HAP-1 (cell line): ENCODE results near the gene CERK.

Source experiments
- DNase-seq, 2 experiments: peaks; one replicate each; pipeline ENCODE4 v3.0.0-alpha.2; 2016 to 2020; ENCODE audit warnings: low spot score in 2 of 2
- H3K27me3 ChIP-seq: fragments of 250-450 bp; sonication (Bioruptor Pico); 2 replicates; pipeline ENCODE4 v1.5.1; 2020; ENCODE audit warnings: low read depth, mild to moderate bottlenecking, moderate library complexity
- H3K36me3 ChIP-seq: fragments of 250-450 bp; sonication (Bioruptor Pico); replicated peaks from 2 replicates; pipeline ENCODE4 v1.5.1; 2020; ENCODE audit warnings: mild to moderate bottlenecking
- H3K4me1 ChIP-seq: fragments of 250-450 bp; sonication (Bioruptor Pico); 2 replicates; pipeline ENCODE4 v1.5.1; 2020; ENCODE audit warnings: mild to moderate bottlenecking
- H3K4me3 ChIP-seq: fragments of 250-450 bp; sonication (Bioruptor Pico); 2 replicates; pipeline ENCODE4 v1.5.1; 2020; ENCODE audit warnings: mild to moderate bottlenecking, moderate library complexity
- H3K9me3 ChIP-seq: fragments of 250-450 bp; sonication (Bioruptor Pico); 2 replicates; pipeline ENCODE4 v1.5.1; 2020; ENCODE audit warnings: mild to moderate bottlenecking, moderate library complexity
- in situ Hi-C: fragments of 300-500 bp; cut with MboI; formaldehyde crosslinking; loops from 3 replicates; pipeline ENCODE4 v1.14.3; 2020; ENCODE audit warnings: low sequenced_read_pairs, inconsistent platforms, mixed read lengths

Gene CERK

DNA sequence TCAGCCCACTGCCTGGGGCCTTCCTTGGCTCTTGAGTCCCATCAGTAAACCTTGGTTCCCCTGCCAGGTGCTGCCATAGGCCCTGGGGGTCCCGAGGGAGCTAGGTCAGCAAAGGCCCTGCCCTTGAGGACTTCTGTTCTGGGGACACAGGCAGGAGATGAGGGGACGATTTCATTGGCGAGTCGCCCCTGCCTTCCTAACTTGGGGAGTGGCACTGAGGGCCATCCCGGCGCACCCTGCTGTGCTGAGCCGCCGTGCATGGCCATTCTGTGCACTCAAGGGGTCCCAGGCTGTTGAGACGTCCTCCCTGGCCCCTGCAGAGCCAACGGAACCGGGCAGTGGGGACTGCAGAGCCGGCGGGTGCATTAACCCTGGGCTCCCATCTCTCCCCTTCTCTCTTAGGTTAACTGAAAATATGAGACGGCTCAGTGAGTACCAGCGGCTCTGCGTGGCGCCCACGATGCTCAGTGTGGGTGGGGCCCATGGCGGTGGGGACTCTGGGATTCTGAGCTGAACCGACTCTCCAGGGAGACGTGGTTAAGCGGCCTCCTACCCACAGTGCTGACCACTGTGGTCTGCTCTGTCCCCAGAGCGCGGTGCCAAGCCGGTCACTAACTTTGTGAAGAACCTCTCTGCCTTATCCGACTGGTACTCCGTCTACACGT, 74.5 kb downstream of the CERK start:
- Histone ChIP-seq H3K4me3 (no peak overlapping the region), H3K9me3 (no peaks in the 10 kb centered on the region), H3K27me3 (no peaks in the 10 kb centered on the region), H3K36me3 (no peaks in the 10 kb centered on the region; the same call in 1 of the 2 replicates), H3K4me1 (no peaks in the 10 kb centered on the region)
- in situ Hi-C loops, result no loop called here
- DNase-seq, result no peak

DNA sequence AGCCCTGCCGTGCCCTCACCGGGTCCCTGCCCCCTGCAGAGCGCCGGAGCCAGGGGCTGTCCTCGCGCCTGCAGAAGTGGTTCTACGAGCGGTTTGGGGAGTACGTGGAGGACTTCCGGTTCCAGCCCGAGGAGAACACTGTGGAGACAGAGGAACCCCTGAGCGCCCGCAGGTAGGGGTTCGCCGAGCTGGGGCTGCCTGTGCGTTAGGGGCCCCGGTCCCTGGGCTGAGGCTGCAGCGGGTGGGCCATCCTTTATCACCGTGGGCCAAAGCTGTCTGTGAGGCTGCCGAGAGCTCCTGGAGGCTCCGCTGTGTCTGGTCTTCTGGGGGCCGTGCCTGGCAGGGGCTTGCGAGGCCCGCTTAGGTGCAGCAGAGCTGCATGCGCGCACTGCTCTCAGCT, 75.1 kb downstream of the CERK start:
- H3K4me3 ChIP-seq, result no peak overlapping the region
- DNase-seq, result no peak
- no peaks in the 10 kb centered on the region for H3K4me1 ChIP-seq
- no peaks in the 10 kb centered on the region for H3K27me3 ChIP-seq
- no peaks in the 10 kb centered on the region for H3K36me3 ChIP-seq
- in situ Hi-C loops, result no loop called here
- H3K9me3 ChIP-seq, result no peaks in the 10 kb centered on the region

GRCh38 chr22:46662226-46662625, 75.8 kb downstream of the CERK start:
- Histone ChIP-seq H3K27me3 (no peaks in the 10 kb centered on the region), H3K4me1 (no peaks in the 10 kb centered on the region), H3K9me3 (no peaks in the 10 kb centered on the region), H3K36me3 (no peaks in the 10 kb centered on the region), H3K4me3 (no peak overlapping the region)
- no peak for DNase-seq
- in situ Hi-C loops, result no loop called here

DNA sequence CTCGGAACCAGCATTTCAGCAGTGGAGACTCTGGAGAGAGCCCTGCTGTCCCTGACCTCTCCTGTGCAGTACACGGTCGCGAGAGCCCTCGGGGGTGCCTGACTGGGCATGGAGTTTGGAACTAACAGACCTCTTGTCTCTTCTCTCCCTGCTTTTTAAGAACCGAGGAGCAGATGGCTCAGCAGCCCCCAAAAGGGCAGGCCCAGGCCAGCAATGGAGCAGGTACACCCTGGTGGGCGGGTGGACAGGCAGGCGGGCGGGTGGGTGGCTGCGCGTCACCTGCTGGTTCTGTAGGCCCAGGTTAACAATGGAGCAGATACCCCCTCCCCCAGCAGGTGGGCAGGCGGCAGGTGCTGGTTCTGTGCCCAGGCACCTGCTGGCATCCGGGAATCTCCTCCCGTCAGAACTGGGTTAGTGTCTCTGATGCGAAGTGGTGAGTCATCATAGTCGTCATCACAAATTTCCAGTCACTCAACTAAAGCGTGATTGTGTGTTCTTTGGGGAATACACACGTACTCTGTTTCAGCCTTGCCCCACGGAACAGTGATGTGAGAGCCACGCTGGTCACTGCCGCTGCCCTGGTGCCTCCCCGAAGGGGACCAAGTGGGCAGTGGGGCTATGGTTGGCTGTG, 76.7 kb downstream of the CERK start:
- H3K4me3 ChIP-seq, result no peak overlapping the region
- no peaks in the 10 kb centered on the region for H3K9me3 ChIP-seq
- in situ Hi-C loops, result no loop called here
- DNase-seq, result no peak
- H3K4me1 ChIP-seq, result no peaks in the 10 kb centered on the region
- no peaks in the 10 kb centered on the region for H3K27me3 ChIP-seq
- H3K36me3 ChIP-seq, result no peaks in the 10 kb centered on the region

DNA sequence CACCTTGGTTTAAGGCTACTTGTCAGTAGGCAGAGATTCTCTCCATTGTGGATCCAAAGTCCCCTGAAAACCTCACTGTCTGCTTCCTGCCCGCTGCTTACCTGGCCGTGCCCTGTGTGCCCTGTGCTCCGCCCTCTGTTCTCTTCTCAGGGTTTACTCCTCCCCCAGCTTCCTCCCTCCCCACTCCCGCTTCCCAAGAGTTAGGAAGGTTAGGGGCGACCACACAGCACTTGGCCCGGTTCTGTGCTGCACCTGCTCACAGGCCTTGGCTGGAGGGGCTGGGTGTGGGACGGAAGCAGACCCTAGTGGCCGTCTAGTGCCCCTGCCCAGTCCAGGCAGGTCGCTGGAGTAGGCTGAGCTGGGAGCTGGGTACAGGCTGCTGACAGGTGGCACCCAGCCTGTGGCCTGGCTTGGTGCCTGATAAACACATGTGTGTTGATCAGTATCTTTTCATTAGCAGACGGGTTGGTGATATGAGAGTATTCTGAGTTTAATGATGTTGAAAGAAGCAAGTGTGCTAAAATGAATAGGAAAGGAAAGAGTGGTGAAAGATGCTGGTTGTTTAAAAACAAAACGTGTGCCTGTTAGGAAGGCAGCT, 77.3 kb downstream of the CERK start:
- no peaks in the 10 kb centered on the region for H3K27me3 ChIP-seq
- in situ Hi-C loops, result no loop called here
- no peak overlapping the region for H3K4me3 ChIP-seq
- H3K4me1 ChIP-seq, result no peaks in the 10 kb centered on the region
- no peak for DNase-seq
- no peaks in the 10 kb centered on the region for H3K36me3 ChIP-seq
- H3K9me3 ChIP-seq, result no peaks in the 10 kb centered on the region

DNA sequence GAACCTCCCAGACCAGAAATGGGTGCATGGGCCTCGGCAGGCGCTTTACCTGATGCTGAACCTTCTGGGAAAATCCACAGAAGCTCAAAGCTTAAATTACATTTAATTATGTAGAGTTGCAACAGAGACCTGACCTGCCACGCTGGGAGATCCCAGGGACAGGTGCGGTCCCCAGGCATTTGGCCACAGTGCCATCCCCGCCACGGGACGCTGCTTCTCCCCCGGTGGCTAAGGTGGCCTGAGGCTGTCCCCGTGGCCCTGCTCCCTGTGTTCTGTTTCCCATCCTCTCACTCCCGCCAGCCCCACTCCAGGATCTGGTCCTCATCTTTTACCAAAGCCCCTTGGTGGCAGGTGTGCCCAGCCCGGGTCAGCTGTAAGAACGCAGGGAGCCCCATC, 78.3 kb downstream of the CERK start:
- in situ Hi-C loops, result no loop called here
- Histone ChIP-seq H3K4me3 (no peak overlapping the region), H3K36me3 (no peaks in the 10 kb centered on the region), H3K27me3 (no peaks in the 10 kb centered on the region), H3K9me3 (no peaks in the 10 kb centered on the region), H3K4me1 (no peaks in the 10 kb centered on the region)
- no peak for DNase-seq

DNA sequence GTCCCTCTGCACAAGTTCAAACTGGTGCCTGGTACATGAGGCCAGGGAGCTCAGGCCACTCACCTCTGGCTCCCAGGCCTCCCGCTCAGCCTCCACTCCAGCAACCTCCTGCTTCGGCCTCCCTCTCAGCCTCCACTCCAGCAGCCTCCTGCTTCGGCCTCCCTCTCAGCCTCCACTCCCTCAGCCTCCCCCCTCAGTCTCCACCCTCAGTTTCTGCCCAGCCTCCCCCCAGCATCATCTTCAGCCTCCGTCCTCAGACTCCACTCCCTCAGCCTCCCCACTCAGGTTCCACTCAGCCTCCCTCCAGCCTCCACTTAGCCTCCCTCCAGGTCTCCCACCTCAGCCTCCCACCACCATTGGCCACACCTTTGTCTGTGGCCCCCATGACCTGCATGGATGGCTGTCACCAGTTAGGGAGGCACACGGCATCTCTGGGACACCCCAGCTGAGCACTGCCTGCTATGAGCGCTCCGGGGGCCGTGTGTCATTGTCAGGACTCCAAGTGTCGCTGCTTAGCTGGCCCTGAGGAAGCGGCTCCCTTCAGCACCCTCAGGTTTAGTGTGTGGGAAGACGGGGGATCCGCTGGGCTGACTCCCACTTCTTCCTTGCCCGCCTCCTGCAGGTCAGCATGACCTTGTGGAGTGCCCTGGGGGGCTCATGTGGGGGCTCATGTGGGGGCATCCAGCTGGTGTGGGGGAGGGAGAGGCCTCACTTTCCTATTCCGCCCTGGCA, 78.8 kb downstream of the CERK start:
- H3K36me3 ChIP-seq, result no peaks in the 10 kb centered on the region
- H3K9me3 ChIP-seq, result no peaks in the 10 kb centered on the region
- no peaks in the 10 kb centered on the region for H3K4me1 ChIP-seq
- no peak overlapping the region for H3K4me3 ChIP-seq
- in situ Hi-C loops, result no loop called here
- H3K27me3 ChIP-seq, result no peaks in the 10 kb centered on the region
- DNase-seq, result no peak

DNA sequence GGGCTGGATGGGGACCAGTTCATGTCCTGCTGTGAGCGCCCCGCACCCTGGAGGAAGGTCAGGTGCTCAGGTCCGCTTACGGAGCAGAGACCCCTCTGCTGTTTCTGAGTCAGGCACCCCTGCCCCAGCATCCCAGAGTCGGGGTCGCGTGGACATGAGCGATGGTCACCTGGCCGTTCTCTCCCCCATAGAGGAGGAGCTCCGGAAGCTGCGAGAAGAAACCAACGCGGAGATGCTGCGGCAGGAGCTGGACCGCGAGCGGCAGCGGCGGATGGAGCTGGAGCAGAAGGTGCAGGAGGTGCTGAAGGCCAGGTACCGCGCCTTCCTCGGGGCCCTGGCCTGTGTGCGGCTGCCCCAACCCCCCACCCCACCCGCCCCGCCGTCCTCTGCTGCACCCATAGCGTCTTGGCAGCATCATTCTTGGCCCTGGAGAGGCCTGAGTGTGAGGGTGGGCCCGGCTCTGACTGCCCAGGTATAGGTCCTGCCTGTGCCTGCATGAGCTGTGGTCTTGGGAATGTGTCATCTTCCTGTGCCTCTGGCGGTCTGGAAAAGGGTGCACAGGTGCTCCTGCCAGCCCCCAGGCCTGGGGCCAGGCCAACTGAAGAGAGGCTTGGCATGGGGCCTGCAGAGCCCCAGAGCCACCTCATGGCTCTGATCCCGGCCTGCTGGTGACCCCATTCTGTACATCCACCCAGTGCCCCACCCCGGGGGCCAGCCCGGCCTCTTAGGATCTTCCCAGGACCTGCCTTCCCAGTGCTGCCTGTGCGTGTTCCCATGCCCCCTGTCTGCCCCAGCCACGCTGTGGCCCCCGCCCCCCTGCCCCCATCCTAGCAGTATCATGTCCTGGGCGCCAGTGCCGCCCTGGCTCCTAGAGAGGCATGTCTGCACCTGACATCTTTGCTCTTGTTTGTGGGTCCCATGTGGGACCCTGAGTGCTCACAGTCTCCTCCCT, 79.8 kb downstream of the CERK start:
- H3K4me1 ChIP-seq, result no peaks in the 10 kb centered on the region

GRCh38 chr22:46657655-46657953, 80.4 kb downstream of the CERK start:
- no peaks in the 10 kb centered on the region for H3K4me1 ChIP-seq
- in situ Hi-C loops, result no loop called here
- no peak overlapping the region for H3K4me3 ChIP-seq

More for the DNA sequence above, 79.8 kb downstream of the CERK start:
- no peaks in the 10 kb centered on the region for H3K36me3 ChIP-seq
- no peaks in the 10 kb centered on the region for H3K27me3 ChIP-seq
- no peaks in the 10 kb centered on the region for H3K9me3 ChIP-seq
- no peak overlapping the region for H3K4me3 ChIP-seq
- in situ Hi-C loops, result no loop called here
- no peak for DNase-seq

GRCh38 chr22:46656856-46657654, 81.0 kb downstream of the CERK start:
- Histone ChIP-seq H3K9me3 (no peaks in the 10 kb centered on the region), H3K4me1 (no peaks in the 10 kb centered on the region), H3K36me3 (no peaks in the 10 kb centered on the region), H3K27me3 (no peaks in the 10 kb centered on the region), H3K4me3 (no peak overlapping the region)
- in situ Hi-C loops, result no loop called here
- DNase-seq, result no peak

More at GRCh38 chr22:46657655-46657953, 80.4 kb downstream of the CERK start:
- no peak for DNase-seq
- Histone ChIP-seq H3K9me3 (no peaks in the 10 kb centered on the region), H3K27me3 (no peaks in the 10 kb centered on the region), H3K36me3 (no peaks in the 10 kb centered on the region)

- Histone ChIP-seq H3K36me3 (no peaks in the 10 kb centered on the region), H3K4me1 (no peaks in the 10 kb centered on the region), H3K4me3 (no peak overlapping the region), H3K27me3 (no peaks in the 10 kb centered on the region), H3K9me3 (no peaks in the 10 kb centered on the region)
- DNase-seq, result no peak
- in situ Hi-C loops, result no loop called here
Measured at GRCh38 chr22:46655861-46656608, 82.0 kb downstream of the CERK start.

GRCh38 chr22:46654927-46655595, 83.0 kb downstream of the CERK start:
- H3K27me3 ChIP-seq, result no peaks in the 10 kb centered on the region
- DNase-seq, result no peak
- no peaks in the 10 kb centered on the region for H3K4me1 ChIP-seq
- no peaks in the 10 kb centered on the region for H3K9me3 ChIP-seq
- no peaks in the 10 kb centered on the region for H3K36me3 ChIP-seq
- in situ Hi-C loops, result no loop called here
- H3K4me3 ChIP-seq, result no peak overlapping the region
